Endothelial cell of umbilical vein (primary cell): ENCODE measurements around the gene NF1. TPM values are rescaled to one million over a fixed set of nuclear protein-coding genes. Genes with fewer than 3 reads are reported as not detected.

Experiments
- BruUV-seq: library from RNA; stranded (reverse); fragments of 400-500 nt; replicated peaks from 2 replicates; lab custom pipeline; 2021; lab: Mats Ljungman, UMichigan
- CTCF ChIA-PET: fragments of 300-600, 350-600 bp; sonication (Branson Sonifier 250); formaldehyde crosslinking; loops from one replicate; lab custom pipeline; 2021; ENCODE audit warnings: antibody characterized with exemption, inconsistent platforms; lab: Charles Lee
- POLR2A ChIA-PET: fragments of 300-600, 350-600 bp; sonication (Branson Sonifier 250); formaldehyde crosslinking; loops from one replicate; lab custom pipeline; 2021; ENCODE audit warnings: antibody characterized with exemption, inconsistent platforms; lab: Charles Lee
- DNase-seq: peaks from one replicate; pipeline ENCODE4 v3.0.0-alpha.2; 2011; ENCODE audit warnings: low read depth, low spot score
- FAIRE-seq: peaks from 2 replicates; lab custom pipeline; 2011; peaks lifted over from hg19 to GRCh38; lab: Jason Lieb, UNC
- H2AFZ ChIP-seq: 2 replicates; pipeline ENCODE4 v1.6.0; 2012; ENCODE audit warnings: low read depth, low read length, control low read depth, inconsistent platforms
- H3K27ac ChIP-seq: 2 replicates; pipeline ENCODE4 v1.5.1; 2011; ENCODE audit warnings: low read depth, mild to moderate bottlenecking, control low read depth, low read length, moderate library complexity; ENCODE audit not compliant: insufficient read depth
- H3K27me3 ChIP-seq, 2 experiments: 2 replicates each; pipeline versions ENCODE4 v1.6.0 to v1.6.1; 2011; ENCODE audit warnings: low read length in 2 of 2, mixed read lengths in 1 of 2; ENCODE audit not compliant: control insufficient read depth in 2 of 2, insufficient read depth in 2 of 2
- H3K36me3 ChIP-seq, 2 experiments: 2 replicates in 1 of 2; 3 replicates in 1 of 2; pipeline ENCODE4 v1.5.1; 2011; ENCODE audit warnings: low read length in 2 of 2, mild to moderate bottlenecking in 1 of 2, moderate library complexity in 1 of 2; ENCODE audit not compliant: control insufficient read depth in 2 of 2, insufficient read depth in 2 of 2; ENCODE audit errors: extremely low read depth in 1 of 2
- H3K4me1 ChIP-seq: 3 replicates; pipeline ENCODE4 v1.5.1; 2011; ENCODE audit warnings: mild to moderate bottlenecking, low read length; ENCODE audit not compliant: control insufficient read depth, insufficient read depth; ENCODE audit errors: extremely low read depth
- H3K4me2 ChIP-seq: 2 replicates; pipeline ENCODE4 v1.6.1; 2011; ENCODE audit warnings: low read length, control low read depth, mixed read lengths; ENCODE audit not compliant: insufficient read depth
- H3K4me3 ChIP-seq, 3 experiments: fragments of 200-600 bp in 1 of 3; sonication (generic), shearing (Covaris generic) in 1 of 3; replicated peaks in 1 of 3; 2 replicates each; pipeline ENCODE4 v1.5.1; 2011 to 2016; ENCODE audit warnings: control low read depth in 3 of 3, low read length in 3 of 3, mild to moderate bottlenecking in 2 of 3, inconsistent platforms in 1 of 3, low read depth in 1 of 3, moderate library complexity in 1 of 3; ENCODE audit not compliant: insufficient read depth in 1 of 3
- H3K79me2 ChIP-seq: 2 replicates; pipeline ENCODE4 v1.6.0; 2012; ENCODE audit warnings: low read length, inconsistent platforms; ENCODE audit not compliant: control insufficient read depth, insufficient read depth
- H3K9ac ChIP-seq: replicated peaks from 2 replicates; pipeline ENCODE3; 2011; ENCODE audit warnings: low read length, control low read depth; ENCODE audit not compliant: insufficient read depth; ENCODE audit errors: extremely low read depth
- H3K9me1 ChIP-seq: replicated peaks from 3 replicates; pipeline ENCODE4 v1.6.0; 2011; ENCODE audit warnings: mild to moderate bottlenecking, low read length; ENCODE audit not compliant: control insufficient read depth, insufficient read depth; ENCODE audit errors: extremely low read depth
- H3K9me3 ChIP-seq: replicated peaks from 2 replicates; pipeline ENCODE4 v1.5.1; 2012; ENCODE audit warnings: low read length, inconsistent platforms; ENCODE audit not compliant: control insufficient read depth, insufficient read depth
- H4K20me1 ChIP-seq: replicated peaks from 2 replicates; pipeline ENCODE3; 2011; ENCODE audit warnings: mild to moderate bottlenecking, low read length; ENCODE audit not compliant: control insufficient read depth, insufficient read depth; ENCODE audit errors: extremely low read depth
- EZH2 ChIP-seq: IDR thresholded peaks from 2 replicates; pipeline ENCODE4 v1.6.1; 2012; ENCODE audit warnings: borderline replicate concordance, low read depth, mild to moderate bottlenecking, moderate library complexity, low read length, inconsistent platforms; ENCODE audit not compliant: severe bottlenecking
- FOS ChIP-seq: IDR thresholded peaks from 2 replicates; pipeline ENCODE4 v1.6.1; 2011; ENCODE audit warnings: mild to moderate bottlenecking, low read length, moderate library complexity, borderline replicate concordance; ENCODE audit not compliant: insufficient read depth
- GATA2 ChIP-seq: IDR thresholded peaks from 2 replicates; pipeline ENCODE4 v1.7.0; 2011; ENCODE audit warnings: low read depth, mild to moderate bottlenecking, moderate library complexity, mixed read lengths, low read length; ENCODE audit not compliant: insufficient read length, insufficient read depth
- JUN ChIP-seq: IDR thresholded peaks from 2 replicates; pipeline ENCODE4 v1.6.1; 2011; ENCODE audit warnings: borderline replicate concordance, low read depth; ENCODE audit not compliant: insufficient read length, insufficient read depth
- MYC ChIP-seq: IDR thresholded peaks from one replicate; pipeline ENCODE4 v1.6.1; 2011; ENCODE audit warnings: mild to moderate bottlenecking, low read depth, low read length
- POLR2A ChIP-seq: IDR thresholded peaks from 2 replicates; pipeline ENCODE4 v1.6.1; 2012; ENCODE audit warnings: low read depth, mild to moderate bottlenecking, control low read depth, low read length
- POLR2AphosphoS5 ChIP-seq: IDR thresholded peaks from 2 replicates; pipeline ENCODE4 v1.6.1; 2012; ENCODE audit warnings: low read depth, mild to moderate bottlenecking, control low read depth, low read length, moderate library complexity; ENCODE audit not compliant: insufficient read depth
- dilution Hi-C: fragments of 300-500 bp; cut with MboI; formaldehyde crosslinking; loops from one replicate; pipeline ENCODE4 v1.15.0; 2019; ENCODE audit warnings: low sequenced_read_pairs; ENCODE audit not compliant: extremely low pct_ligation_motif_present
- intact Hi-C: fragments of 100-400 bp; cut with micrococcal nuclease; formaldehyde crosslinking; loops from one replicate; pipeline ENCODE4 v1.10.0; 2022
- polyA plus RNA-seq, 4 experiments: library from polyadenylated mRNA; depleted of rRNA in 3 of 4; stranded (reverse) in 3 of 4; unstranded in 1 of 4; fragments of >200 nt; gene quantifications; 2 replicates each; pipeline versions ENCODE4 v1.2.1 to v1.2.3, GENCODE V29; 2011 to 2012; ENCODE audit warnings: missing spikeins in 1 of 4
- total RNA-seq: library from RNA; stranded (reverse); gene quantifications from 2 replicates; pipeline ENCODE4 v1.2.3, GENCODE V29; 2021
- TF ChIP-seq, protein P1 (sequence below): IDR thresholded peaks from 2 replicates; pipeline ENCODE4 v1.6.1; 2011; ENCODE audit not compliant: insufficient read depth, insufficient read length
- TF ChIP-seq, protein P2 (sequence below), 2 donors: IDR thresholded peaks; 1 replicate in 1 of 2; 2 replicates in 1 of 2; pipeline ENCODE4 v1.5.1; 2011; ENCODE audit warnings: low read length in 2 of 2, mild to moderate bottlenecking in 2 of 2, moderate library complexity in 2 of 2, control low read depth in 1 of 2, inconsistent platforms in 1 of 2, low read depth in 1 of 2; ENCODE audit not compliant: insufficient read depth in 1 of 2; ENCODE audit errors: extremely low read depth in 1 of 2

NF1 gene
- total and polyA plus RNA-seq, 2 donors (not counting 3 experiments of a cell fraction or from before 2014, with no cell fraction given): 13.7 to 42.4 TPM

DNA sequence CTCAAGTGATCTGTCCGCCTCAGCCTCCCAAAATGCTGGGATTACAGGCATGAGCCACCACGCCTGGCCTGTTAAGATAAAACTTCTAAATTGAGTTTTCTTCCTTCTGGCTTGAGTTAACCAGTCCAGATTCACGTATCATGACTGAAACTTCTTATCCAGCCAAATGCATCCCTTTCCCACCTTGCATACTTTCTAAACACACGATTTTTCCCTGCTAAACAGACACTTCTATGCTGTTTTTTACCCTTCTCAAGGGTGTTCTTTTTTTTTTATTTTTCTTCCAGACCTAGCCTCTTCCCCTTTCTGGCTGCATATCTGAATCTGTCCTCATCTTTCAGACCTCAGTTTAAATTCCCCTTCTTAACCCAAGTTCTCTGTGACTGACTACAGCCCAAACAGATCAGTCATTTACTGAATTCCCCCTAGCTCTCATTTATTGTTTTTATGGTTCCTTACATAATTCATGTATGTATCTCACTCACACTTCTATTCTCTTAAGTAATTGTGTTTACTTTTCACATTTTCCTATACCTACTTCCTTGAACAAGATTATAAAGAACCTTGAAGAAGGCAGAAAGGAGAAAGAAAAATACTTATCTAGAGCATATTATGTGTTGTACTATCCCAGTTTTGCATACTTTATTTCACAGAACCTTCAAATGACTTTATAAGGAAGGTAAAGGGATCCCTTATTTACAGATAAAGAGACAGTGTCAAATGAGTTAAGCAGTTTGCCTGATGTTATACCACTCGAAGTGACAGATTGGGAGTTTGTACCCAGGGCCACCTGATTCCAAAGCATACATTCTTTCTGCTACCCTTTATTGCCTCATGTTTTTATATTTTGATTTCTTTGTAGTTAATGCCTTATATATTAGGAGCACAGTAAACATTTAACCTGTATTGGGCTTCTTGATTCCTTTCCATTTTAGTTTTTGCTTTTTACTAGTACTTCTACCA, 213.9 kb downstream of the NF1 start:
- no peaks in the 10 kb centered on the region for H3K9me3 ChIP-seq
- POLR2A ChIA-PET: no interaction called here
- no peaks in the 10 kb centered on the region for H4K20me1 ChIP-seq
- H3K4me2 ChIP-seq: no peak overlapping the region
- DNase-seq (no peak), FAIRE-seq (no peak)
- no TSS peak for BruUV-seq
- H3K27me3 ChIP-seq: no peaks in the 10 kb centered on the region
- no peaks in the 10 kb centered on the region for H3K9me1 ChIP-seq
- CTCF ChIA-PET: no interaction called here
- no peak overlapping the region for H2AFZ ChIP-seq
- intact Hi-C loops: no loop called here
- H3K4me3 ChIP-seq: no peak overlapping the region
- peaks cover 11% of the 10 kb centered on the region for H3K4me1 ChIP-seq
- H3K36me3 ChIP-seq: no peaks in the 10 kb centered on the region
- no peak for TF ChIP-seq JUN
- TF ChIP-seq MYC: no peak
- TF ChIP-seq GATA2: no peak
- TF ChIP-seq EZH2: no peak
- no peak for TF ChIP-seq FOS
- TF ChIP-seq, protein P1, sequence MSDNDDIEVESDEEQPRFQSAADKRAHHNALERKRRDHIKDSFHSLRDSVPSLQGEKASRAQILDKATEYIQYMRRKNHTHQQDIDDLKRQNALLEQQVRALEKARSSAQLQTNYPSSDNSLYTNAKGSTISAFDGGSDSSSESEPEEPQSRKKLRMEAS: no peak
- TF ChIP-seq POLR2A: no peak
- TF ChIP-seq, protein P2, sequence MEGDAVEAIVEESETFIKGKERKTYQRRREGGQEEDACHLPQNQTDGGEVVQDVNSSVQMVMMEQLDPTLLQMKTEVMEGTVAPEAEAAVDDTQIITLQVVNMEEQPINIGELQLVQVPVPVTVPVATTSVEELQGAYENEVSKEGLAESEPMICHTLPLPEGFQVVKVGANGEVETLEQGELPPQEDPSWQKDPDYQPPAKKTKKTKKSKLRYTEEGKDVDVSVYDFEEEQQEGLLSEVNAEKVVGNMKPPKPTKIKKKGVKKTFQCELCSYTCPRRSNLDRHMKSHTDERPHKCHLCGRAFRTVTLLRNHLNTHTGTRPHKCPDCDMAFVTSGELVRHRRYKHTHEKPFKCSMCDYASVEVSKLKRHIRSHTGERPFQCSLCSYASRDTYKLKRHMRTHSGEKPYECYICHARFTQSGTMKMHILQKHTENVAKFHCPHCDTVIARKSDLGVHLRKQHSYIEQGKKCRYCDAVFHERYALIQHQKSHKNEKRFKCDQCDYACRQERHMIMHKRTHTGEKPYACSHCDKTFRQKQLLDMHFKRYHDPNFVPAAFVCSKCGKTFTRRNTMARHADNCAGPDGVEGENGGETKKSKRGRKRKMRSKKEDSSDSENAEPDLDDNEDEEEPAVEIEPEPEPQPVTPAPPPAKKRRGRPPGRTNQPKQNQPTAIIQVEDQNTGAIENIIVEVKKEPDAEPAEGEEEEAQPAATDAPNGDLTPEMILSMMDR (IDR thresholded peaks at IDR 0.05; ENCODE audit: extremely low read depth in 1 of 2, insufficient read depth in 1 of 2, low read depth in 1 of 2, low read length in 2 of 2): no peak
- TF ChIP-seq POLR2AphosphoS5: no peak
- dilution Hi-C loops: no loop called here
- H3K79me2 ChIP-seq: peaks cover 5% of the 10 kb centered on the region
- H3K27ac ChIP-seq: no peak overlapping the region
- H3K9ac ChIP-seq: no peak overlapping the region
